HG03097 (cell line): ENCODE measurements around the gene STAU1.
"Not testable (repeated sequence)": the region's sequence is repeated elsewhere in the genome, so short reads cannot be mapped to it uniquely, and the experiment has no call there.

Experiments used
- ATAC-seq: cut with Tn5 transposase; IDR thresholded peaks from one replicate; pipeline ENCODE4 v1.9.1; 2021; ENCODE audit not compliant: unreplicated experiment, low FRiP score

Gene STAU1

DNA sequence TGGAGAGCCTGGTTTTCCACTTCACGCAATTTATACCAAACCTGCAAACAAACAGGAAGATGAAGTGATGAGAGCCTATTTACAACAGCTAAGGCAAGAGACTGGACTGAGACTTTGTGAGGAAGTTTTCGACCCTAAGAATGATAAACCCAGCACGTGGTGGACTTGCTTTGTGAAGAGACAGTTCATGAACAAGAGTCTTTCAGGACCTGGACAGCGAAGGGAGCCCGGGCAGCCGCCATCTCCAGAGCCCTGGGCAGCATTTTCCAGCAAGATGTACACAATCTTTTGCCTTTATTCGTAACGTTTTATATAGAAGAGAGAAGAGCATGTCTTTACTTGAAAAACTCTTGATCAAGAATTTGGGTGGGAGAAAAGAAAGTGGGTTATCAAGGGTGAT, 53.3 kb downstream of the STAU1 start:
- ATAC-seq: not testable (repeated sequence)

DNA sequence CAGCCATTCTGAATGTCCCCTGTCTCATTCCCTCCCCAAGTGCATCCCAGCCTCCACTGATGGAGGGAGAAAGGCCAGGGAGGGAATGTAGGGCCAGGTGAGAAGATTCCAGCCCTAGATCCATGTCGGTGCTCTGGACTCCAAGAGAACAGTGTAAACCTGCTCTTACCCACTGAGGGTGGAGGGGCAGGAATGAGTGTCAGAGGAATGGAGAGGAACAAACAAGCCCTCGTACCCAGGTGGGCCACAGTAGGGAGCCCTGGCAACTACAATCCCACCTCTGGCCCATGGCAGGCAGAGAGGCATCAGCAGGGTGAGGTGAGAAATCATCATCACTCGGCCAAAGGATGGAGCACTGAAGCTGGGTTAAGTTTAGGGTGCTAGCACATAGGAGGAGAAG, 54.6 kb downstream of the STAU1 start:
- no peak for ATAC-seq

DNA sequence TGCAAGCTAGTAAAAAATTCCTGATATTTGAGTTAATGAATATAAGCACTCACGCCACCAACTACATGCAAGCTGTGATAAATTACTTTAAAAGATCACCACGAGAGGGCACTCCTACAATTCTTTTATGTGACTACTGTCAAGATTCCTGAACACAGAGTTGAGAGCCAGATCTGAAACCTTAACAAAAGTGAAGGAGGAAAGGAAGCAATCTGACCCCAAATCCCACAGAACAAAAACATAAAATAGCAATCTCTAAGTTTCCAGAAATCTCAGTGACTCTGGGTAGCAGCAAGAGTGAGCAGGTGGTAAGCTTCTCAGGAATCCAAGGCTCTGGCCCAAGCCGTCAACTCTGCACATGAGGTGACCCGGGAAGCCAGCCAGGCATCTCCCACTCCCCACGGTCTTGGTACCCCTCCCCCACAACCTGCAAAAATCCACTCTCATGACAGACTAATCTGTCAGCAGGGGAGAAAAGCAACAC, 55.1 kb downstream of the STAU1 start:
- ATAC-seq: no peak

GRCh38 chr20:49123982-49124381, 64.2 kb downstream of the STAU1 start:
- ATAC-seq: no peak

DNA sequence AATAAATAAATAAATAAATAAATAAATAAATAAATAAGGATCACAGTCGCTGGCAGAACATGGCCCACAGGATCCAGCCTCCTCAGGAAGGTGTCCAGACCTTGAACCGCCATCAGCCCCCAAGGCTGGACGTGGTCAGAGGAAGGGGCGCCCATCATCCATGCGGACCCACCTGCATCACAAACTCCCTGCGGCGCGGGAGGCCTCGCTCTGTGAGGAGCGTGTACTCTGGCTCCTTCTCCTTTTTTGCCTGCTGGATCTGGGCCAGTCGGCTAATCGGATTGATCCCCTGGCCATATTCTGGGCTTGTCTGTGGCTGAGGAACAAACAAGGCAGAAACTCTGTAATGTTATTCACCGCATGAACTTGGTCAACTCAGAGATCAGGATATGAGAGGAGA, 65.2 kb downstream of the STAU1 start:
- ATAC-seq: no peak

- ATAC-seq: no peak
Observed at GRCh38 chr20:49119988-49120387, 68.1 kb downstream of the STAU1 start.

DNA sequence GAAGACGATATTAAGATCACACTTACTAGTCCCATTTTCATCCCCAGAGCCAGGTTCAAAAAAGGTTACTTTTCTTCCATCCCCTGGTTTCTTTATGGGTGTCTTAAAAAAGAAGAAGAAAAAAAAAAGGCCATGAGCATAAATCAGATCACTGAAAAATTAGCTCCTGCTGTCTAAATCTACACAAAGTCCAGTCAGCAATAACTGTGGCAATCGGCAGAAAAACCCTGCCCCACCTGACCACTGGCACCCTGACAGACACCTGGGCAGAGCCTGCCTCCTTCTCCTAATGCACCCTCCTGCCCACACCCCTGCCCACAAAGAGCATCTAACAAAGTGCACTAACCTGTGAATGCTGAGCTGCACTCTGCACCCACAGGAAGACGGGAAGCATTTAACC, 69.8 kb downstream of the STAU1 start:
- ATAC-seq: no peak

DNA sequence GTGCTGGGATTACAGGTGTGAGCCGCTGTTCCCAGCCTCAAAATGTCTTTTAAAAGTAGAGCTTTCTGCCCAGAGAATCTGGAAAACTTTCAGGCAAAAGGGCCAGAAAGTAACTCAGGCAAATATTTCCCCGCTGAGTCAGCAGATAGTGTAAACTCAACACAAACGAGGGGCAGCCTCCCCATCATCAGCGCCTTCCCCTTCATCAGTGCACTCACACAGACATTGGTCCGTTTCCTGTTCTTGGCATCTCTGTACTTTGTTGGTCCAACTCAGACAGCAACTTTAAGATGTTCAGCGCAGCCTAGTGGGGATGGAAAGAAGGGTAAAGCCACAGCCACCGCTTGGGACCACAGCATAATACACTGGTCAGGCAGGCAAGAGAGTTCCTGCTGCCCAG, 72.6 kb downstream of the STAU1 start:
- no peak for ATAC-seq

- no peak for ATAC-seq
Observed at GRCh38 chr20:49112596-49113274, 75.4 kb downstream of the STAU1 start.

- ATAC-seq: no peak
Observed at GRCh38 chr20:49110767-49111694, 77.1 kb downstream of the STAU1 start.

DNA sequence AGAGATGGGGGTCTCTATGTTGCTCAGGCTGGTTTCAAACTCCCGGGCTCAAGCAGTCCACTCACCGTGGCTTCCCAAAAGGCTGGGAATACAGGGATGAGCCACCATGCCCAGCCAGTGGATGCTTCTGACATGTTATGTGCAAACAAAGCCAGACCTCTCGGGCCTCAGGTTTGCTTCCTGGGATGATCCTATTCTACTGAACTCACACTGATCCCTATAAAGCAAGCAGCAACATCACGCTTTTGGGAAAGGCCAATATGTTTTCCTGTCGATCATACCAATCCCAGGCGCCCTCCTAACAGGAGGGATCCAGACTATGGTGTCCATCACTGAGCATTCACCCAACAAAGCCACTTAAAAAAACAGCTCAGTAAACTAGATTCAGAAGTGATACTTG, 81.8 kb downstream of the STAU1 start:
- ATAC-seq: no peak

GRCh38 chr20:49104979-49105547, 83.1 kb downstream of the STAU1 start:
- not testable (repeated sequence) for ATAC-seq

GRCh38 chr20:49104365-49104648, 83.8 kb downstream of the STAU1 start:
- ATAC-seq: no peak

- no peak for ATAC-seq
Observed at GRCh38 chr20:49103647-49104364, 84.3 kb downstream of the STAU1 start.

GRCh38 chr20:49103019-49103418, 85.1 kb downstream of the STAU1 start:
- no peak for ATAC-seq

DNA sequence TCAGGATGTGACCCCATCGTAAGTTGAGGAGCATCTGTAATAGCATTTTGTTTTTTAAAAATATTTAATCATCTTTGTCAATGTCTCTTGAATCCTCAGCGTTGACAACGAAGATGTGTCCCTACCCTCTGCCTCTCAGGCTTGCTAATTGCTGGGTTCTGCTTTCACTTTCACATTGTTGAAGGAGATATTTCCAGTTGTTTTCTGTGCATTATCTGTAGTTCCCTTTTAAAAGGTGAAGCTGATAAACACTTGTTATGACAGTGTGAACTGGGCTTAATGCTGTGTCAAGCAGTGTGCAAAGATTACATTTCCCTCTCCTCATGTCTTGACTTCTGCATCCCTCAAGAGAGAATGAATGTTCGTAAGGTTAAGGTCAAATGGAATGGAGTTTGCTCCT, 87.2 kb downstream of the STAU1 start:
- ATAC-seq: no peak

- ATAC-seq: not testable (repeated sequence)
Observed at GRCh38 chr20:49100292-49100691, 87.8 kb downstream of the STAU1 start.

DNA sequence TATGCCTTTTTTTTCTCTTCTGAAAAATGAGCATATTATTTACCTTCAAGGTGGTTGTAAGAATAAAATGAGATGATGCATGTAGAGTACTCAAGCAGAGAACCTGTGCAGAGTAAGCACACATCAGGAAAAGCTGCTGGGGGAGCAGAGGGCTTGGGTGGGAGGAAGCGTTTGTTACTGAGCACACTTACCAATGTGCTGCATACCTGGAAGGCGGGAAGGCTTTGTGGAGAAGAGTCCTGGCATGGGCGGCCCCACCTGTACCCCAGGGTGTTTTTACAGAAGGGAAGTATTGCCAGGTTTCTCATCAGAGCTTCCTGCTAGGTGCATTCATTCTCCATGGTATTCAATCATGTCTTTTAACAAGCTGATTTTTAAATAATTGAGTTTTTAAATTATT, 89.1 kb downstream of the STAU1 start:
- ATAC-seq: no peak

GRCh38 chr20:49098136-49098535, 90.0 kb downstream of the STAU1 start:
- no peak for ATAC-seq

- no peak for ATAC-seq
Observed at GRCh38 chr20:49097159-49097558, 91.0 kb downstream of the STAU1 start.

- no peak for ATAC-seq
Observed at GRCh38 chr20:49096203-49096730, 91.9 kb downstream of the STAU1 start.
